Subcutaneous adipose tissue (tissue), 4 donors: ENCODE data around the gene OR52A5. TPM values are rescaled to one million over a fixed set of nuclear protein-coding genes. Genes with fewer than 3 reads are reported as not detected.

ENCODE experiments used
- CTCF ChIP-seq: fragments of 450-650 bp; IDR thresholded peaks from one replicate; pipeline ENCODE4 v1.5.1; 2016; ENCODE audit warnings: low read depth, mild to moderate bottlenecking, control low read depth, antibody characterized with exemption, moderate library complexity
- total RNA-seq, 4 donors: library from RNA; depleted of rRNA; stranded (reverse); fragments of >200 nt; gene quantifications; one replicate each; pipeline ENCODE4 v1.1.0, GENCODE V29; 2016

The OR52A5 gene
- total RNA-seq, 4 donors from 2014 or later: not detected

GRCh38 chr11:5118893-5119292 is 19.3 kb downstream of the OR52A5 start:
- no peak for TF ChIP-seq CTCF

GRCh38 chr11:5117588-5117987 is 20.6 kb downstream of the OR52A5 start:
- TF ChIP-seq CTCF: no peak

DNA sequence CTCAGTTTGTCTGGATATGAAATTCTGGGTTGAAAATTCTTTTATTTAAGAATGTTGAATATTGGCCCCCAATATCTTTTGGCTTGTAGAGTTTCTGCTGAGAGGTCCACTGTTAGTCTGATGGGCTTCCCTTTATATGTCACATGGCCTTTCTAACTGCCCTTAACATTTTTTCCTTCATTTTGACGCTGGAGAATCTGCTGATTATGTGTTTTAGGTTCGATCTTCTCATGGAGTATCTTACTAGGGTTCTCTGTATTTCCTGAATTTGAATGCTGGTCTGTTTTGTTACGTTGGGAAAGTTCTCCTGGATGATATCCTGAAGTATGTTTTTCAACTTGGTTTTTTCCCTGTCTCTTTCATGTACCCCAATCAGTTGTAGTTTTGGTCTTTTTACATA is 22.8 kb downstream of the OR52A5 start:
- TF ChIP-seq CTCF: no peak

DNA sequence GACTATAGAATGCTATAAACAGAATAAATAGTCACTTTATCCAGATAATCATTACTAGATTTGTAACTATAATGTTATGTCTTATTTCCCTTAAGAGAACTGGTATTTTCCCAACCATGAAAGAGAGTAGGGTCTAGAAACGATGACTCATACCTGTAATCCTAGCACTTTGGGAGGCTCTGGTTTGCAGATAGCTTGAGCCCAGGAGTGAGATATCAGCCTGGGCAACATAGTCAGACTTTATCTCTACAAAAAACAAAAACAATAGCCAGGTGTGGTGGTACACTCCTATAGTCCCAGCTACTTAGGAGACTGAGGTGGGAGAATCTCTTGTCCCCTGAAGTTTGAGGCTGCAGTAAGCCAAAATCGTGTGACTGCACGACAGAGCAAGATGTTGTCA is 30.9 kb downstream of the OR52A5 start:
- TF ChIP-seq CTCF: no peak

DNA sequence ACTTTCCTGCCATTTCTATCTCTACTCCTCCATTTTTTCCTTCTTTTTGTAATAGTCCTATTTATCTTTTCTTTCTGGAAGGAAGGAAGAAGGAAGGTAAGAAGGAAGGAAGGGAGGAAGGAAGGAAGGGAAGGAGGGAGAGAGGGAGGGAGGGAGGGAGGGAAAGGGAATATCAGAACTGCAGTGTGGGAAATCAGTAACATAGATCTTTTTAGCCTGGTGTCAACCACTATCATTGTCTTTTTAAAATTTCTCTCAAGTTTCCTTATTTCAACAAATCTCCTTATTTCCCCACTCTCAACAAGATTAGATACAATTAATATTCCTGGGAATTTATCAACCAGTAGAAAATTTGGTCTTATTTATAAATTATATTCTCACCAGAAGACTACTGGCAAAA is 35.1 kb downstream of the OR52A5 start:
- TF ChIP-seq CTCF: no peak

GRCh38 chr11:5102246-5102645 is 35.9 kb downstream of the OR52A5 start:
- TF ChIP-seq CTCF: no peak

- no peak for TF ChIP-seq CTCF
Observed at GRCh38 chr11:5096011-5096410, 42.1 kb downstream of the OR52A5 start.
